K562 (cell line): ENCODE data around the gene POLR3A. TPM values are rescaled to one million over a fixed set of nuclear protein-coding genes. Genes with fewer than 3 reads are reported as not detected.
A peak's percentile ranks its signal among the peaks of the same experiment; 100 is the strongest.

Experiments used
- ELF2 ChIP-seq: fragments of 250-450 bp; sonication (Bioruptor Pico); IDR thresholded peaks from 2 replicates; pipeline ENCODE4 v1.5.0; 2021; ENCODE audit warnings: mild to moderate bottlenecking
- ETS1 ChIP-seq: conservative IDR thresholded peaks from 2 replicates; pipeline ENCODE4 v1.6.1; 2011; ENCODE audit warnings: low read depth, mild to moderate bottlenecking, low read length; ENCODE audit not compliant: control insufficient read depth
- HMG20B ChIP-seq: fragments of 250-450 bp; sonication (Bioruptor Pico); IDR thresholded peaks from 2 replicates; pipeline ENCODE4 v1.5.0; 2021; ENCODE audit warnings: mild to moderate bottlenecking
- KLF1 ChIP-seq: fragments of 450-650 bp; IDR thresholded peaks from 2 replicates; pipeline ENCODE4 v1.6.1; 2016; ENCODE audit warnings: missing genetic modification characterization, missing compliant biosample characterization
- NFRKB ChIP-seq: fragments of 450-650 bp; IDR thresholded peaks from 2 replicates; pipeline ENCODE4 v1.6.1; 2016; ENCODE audit warnings: low read depth
- NFXL1 ChIP-seq: fragments of 450-650 bp; formaldehyde crosslinking; IDR thresholded peaks from 2 replicates; pipeline ENCODE4 v1.4.0; 2021; ENCODE audit warnings: mild to moderate bottlenecking
- PHB2 ChIP-seq: fragments of 450-650 bp; IDR thresholded peaks from 2 replicates; pipeline ENCODE4 v1.6.1; 2017; ENCODE audit warnings: low read depth
- PKNOX1 ChIP-seq: fragments of 450-650 bp; IDR thresholded peaks from 2 replicates; pipeline ENCODE4 v1.6.1; 2016
- PML ChIP-seq: IDR thresholded peaks from 2 replicates; pipeline ENCODE4 v1.6.1; 2012; ENCODE audit warnings: low read length, inconsistent platforms
- POLR2B ChIP-seq: fragments of 450-650 bp; IDR thresholded peaks from 2 replicates; pipeline ENCODE4 v1.6.1; 2018; ENCODE audit warnings: low read depth; ENCODE audit not compliant: partially characterized antibody
- POLR2H ChIP-seq: IDR thresholded peaks from 2 replicates; pipeline ENCODE4 v1.6.1; 2016; ENCODE audit warnings: missing genetic modification characterization, low read depth, mild to moderate bottlenecking, control low read depth, missing compliant biosample characterization, moderate library complexity
- RAD21 ChIP-seq, 2 experiments: fragments of 250-450 bp in 1 of 2; fragments of 450-650 bp in 1 of 2; sonication (Bioruptor Pico) in 1 of 2; formaldehyde crosslinking in 1 of 2; IDR thresholded peaks in 1 of 2; conservative IDR thresholded peaks in 1 of 2; 2 replicates each; pipeline versions ENCODE4 v1.4.0 to v1.8.0; 2020 to 2022; ENCODE audit warnings: mild to moderate bottlenecking in 2 of 2, moderate library complexity in 1 of 2
- TEAD1 ChIP-seq, 2 experiments: fragments of 450-650 bp in 1 of 2; sonication (generic) in 1 of 2; formaldehyde crosslinking; IDR thresholded peaks; 2 replicates each; pipeline versions ENCODE4 v1.4.0 to v1.8.0; 2020 to 2022; ENCODE audit warnings: mild to moderate bottlenecking in 2 of 2, missing genetic modification reagents in 1 of 2
- ZNF217 ChIP-seq: sonication (generic); formaldehyde crosslinking; IDR thresholded peaks from 2 replicates; pipeline ENCODE4 v1.8.0; 2022; ENCODE audit warnings: mild to moderate bottlenecking, missing genetic modification reagents
- ZNF277 ChIP-seq: fragments of 250-450 bp; sonication (Bioruptor Pico); IDR thresholded peaks from 2 replicates; pipeline ENCODE4 v1.8.0; 2022; ENCODE audit warnings: inconsistent platforms, mild to moderate bottlenecking, moderate library complexity, borderline replicate concordance
- ZNF398 ChIP-seq: fragments of 250-450 bp; sonication (Bioruptor Pico); IDR thresholded peaks from 2 replicates; pipeline ENCODE4 v1.8.0; 2021; ENCODE audit warnings: moderate library complexity, mild to moderate bottlenecking, inconsistent platforms
- polyA plus RNA-seq, 8 experiments: library from polyadenylated mRNA; depleted of rRNA in 4 of 8; stranded (reverse) in 5 of 8; unstranded in 3 of 8; fragments of >200 nt; fragmentation: Nextera tagmentation in 2 of 8; fragmentation: Illumina TruSeq in 1 of 8; extraction: Ambion mirVana in 2 of 8; extraction: Trizol in 1 of 8; gene quantifications; 2 replicates each; pipeline versions ENCODE4 v1.2.1 to v1.2.3, GENCODE V29; 2011 to 2014; ENCODE audit warnings: inconsistent platforms in 1 of 8, missing spikeins in 1 of 8
- total RNA-seq, 7 experiments: library from RNA; depleted of rRNA in 6 of 7; stranded (reverse); fragments of >200 nt in 6 of 7; fragmentation: Illumina TruSeq in 2 of 7; extraction: Trizol in 2 of 7; gene quantifications; 2 replicates each; pipeline versions ENCODE4 v1.2.1 to v1.2.3, GENCODE V29; 2011 to 2021; ENCODE audit warnings: low replicate concordance in 1 of 7
- TF ChIP-seq, protein P1 (sequence below): sonication (generic); formaldehyde crosslinking; IDR thresholded peaks from 2 replicates; pipeline ENCODE4 v1.8.0; 2022; ENCODE audit warnings: mild to moderate bottlenecking, missing genetic modification reagents

POLR3A gene
- total and polyA plus RNA-seq, 9 of the 15 experiments (the other 6 are each of a cell fraction or from before 2014, with no cell fraction given): 14.9 to 37.0 (median 26.7) TPM

DNA sequence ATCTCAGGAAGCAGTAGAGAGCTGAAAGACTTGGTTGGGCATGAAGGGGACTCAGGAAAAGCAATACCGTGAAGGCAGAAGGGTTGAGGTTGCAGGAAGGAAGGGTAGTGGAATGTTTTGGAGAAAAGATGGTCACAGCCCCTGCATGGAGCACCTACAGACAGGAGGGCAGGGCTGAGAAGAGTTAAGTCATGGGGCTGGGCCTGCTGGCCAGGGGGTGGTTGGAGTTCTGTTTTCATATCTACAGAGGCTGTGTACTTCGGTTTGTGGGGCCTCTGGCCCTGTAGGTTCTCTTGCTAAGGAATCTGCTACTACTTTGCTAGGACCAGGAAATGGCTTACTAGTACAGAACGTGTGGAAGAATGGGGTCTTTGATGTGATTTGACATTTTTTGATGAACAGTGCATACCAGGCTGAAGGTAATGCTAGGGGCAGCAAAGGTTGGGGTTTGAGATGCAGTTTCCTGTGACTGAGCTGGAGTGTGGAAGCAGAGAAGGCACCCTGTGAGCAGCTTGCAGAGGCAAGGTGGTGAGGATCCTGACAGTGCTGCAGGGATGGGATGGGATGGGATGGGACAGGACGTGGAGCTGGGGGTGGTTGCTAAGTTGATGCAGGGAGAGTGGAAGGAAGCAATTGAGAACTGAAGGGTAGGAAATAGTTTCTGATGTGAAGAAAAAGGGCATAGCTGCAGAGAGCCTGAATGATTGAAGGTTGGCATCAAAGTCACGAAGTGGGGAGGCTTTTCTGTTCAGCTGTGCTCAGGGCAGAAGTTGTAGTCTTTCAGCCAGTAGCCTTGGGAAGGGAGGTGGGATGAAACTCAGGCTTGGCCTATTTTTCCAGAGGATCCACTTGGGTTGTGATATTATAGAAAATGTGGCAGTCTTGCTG lies 12.1 kb upstream of the POLR3A start (continued):
- TF ChIP-seq, protein P1, sequence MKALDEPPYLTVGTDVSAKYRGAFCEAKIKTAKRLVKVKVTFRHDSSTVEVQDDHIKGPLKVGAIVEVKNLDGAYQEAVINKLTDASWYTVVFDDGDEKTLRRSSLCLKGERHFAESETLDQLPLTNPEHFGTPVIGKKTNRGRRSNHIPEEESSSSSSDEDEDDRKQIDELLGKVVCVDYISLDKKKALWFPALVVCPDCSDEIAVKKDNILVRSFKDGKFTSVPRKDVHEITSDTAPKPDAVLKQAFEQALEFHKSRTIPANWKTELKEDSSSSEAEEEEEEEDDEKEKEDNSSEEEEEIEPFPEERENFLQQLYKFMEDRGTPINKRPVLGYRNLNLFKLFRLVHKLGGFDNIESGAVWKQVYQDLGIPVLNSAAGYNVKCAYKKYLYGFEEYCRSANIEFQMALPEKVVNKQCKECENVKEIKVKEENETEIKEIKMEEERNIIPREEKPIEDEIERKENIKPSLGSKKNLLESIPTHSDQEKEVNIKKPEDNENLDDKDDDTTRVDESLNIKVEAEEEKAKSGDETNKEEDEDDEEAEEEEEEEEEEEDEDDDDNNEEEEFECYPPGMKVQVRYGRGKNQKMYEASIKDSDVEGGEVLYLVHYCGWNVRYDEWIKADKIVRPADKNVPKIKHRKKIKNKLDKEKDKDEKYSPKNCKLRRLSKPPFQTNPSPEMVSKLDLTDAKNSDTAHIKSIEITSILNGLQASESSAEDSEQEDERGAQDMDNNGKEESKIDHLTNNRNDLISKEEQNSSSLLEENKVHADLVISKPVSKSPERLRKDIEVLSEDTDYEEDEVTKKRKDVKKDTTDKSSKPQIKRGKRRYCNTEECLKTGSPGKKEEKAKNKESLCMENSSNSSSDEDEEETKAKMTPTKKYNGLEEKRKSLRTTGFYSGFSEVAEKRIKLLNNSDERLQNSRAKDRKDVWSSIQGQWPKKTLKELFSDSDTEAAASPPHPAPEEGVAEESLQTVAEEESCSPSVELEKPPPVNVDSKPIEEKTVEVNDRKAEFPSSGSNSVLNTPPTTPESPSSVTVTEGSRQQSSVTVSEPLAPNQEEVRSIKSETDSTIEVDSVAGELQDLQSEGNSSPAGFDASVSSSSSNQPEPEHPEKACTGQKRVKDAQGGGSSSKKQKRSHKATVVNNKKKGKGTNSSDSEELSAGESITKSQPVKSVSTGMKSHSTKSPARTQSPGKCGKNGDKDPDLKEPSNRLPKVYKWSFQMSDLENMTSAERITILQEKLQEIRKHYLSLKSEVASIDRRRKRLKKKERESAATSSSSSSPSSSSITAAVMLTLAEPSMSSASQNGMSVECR (CRISPR knock-in tag): no peak
- TF ChIP-seq NFRKB: no peak
- no peak for TF ChIP-seq ZNF398 (CRISPR knock-in tag)
- TF ChIP-seq NFXL1 (CRISPR knock-in tag): no peak
- no peak for TF ChIP-seq ETS1
- TF ChIP-seq POLR2B: peak; percentile 93
- no peak for TF ChIP-seq HMG20B (CRISPR knock-in tag)
- 0 out of 2 replicates have a peak, but pooled peaks have one; percentile 14 for TF ChIP-seq POLR2H (tag)
- no peak for TF ChIP-seq PKNOX1
- TF ChIP-seq KLF1 (tag): no peak
- TF ChIP-seq RAD21 (CRISPR knock-in tag; conservative IDR thresholded peaks at IDR 0.05 in 1 of 2, IDR thresholded peaks at IDR 0.05 in 1 of 2): no peak
- TF ChIP-seq ZNF277 (CRISPR knock-in tag): no peak
- TF ChIP-seq TEAD1 (CRISPR knock-in tag; IDR thresholded peaks at IDR 0.05): no peak
- TF ChIP-seq ELF2: no peak
- no peak for TF ChIP-seq ZNF217 (CRISPR knock-in tag)
- peak; percentile 58 for TF ChIP-seq PML
- TF ChIP-seq PHB2: no peak
